Esophagus muscularis mucosa (tissue), 4 donors: Measurements from ENCODE around the gene GATB. TPM values are rescaled to one million over a fixed set of nuclear protein-coding genes. Genes with fewer than 3 reads are reported as not detected.

Experiments used
- DNase-seq: peaks from one replicate; pipeline ENCODE4 v3.0.0-alpha.2; 2017; ENCODE audit errors: extremely low spot score
- H3K27ac ChIP-seq, 4 donors: fragments of 200-600 bp; sonication (generic); replicated peaks in 1 of 4; 1 replicate in 3 of 4; 2 replicates in 1 of 4; pipeline ENCODE4 v1.5.1; 2016 to 2019; ENCODE audit warnings: mild to moderate bottlenecking in 1 of 4
- H3K27me3 ChIP-seq, 4 donors: fragments of 200-600 bp; sonication (generic); one replicate each; pipeline versions ENCODE4 v1.5.1 to v1.6.0; 2016 to 2019
- H3K36me3 ChIP-seq, 4 donors: fragments of 200-600 bp; sonication (generic); one replicate each; pipeline ENCODE4 v1.5.1; 2016 to 2019
- H3K4me1 ChIP-seq, 4 donors: fragments of 200-600 bp; sonication (generic); one replicate each; pipeline ENCODE4 v1.5.1; 2016 to 2019
- H3K4me3 ChIP-seq, 4 donors: fragments of 200-600 bp; sonication (generic); 1 replicate in 2 of 4; 2 replicates in 2 of 4; pipeline ENCODE4 v1.5.1; 2016 to 2019; ENCODE audit warnings: mild to moderate bottlenecking in 4 of 4, moderate library complexity in 1 of 4
- H3K9me3 ChIP-seq, 4 donors: fragments of 200-600 bp; sonication (generic); 1 replicate in 3 of 4; 2 replicates in 1 of 4; pipeline ENCODE4 v1.5.1; 2016 to 2019
- EP300 ChIP-seq: sonication (generic); formaldehyde crosslinking; IDR thresholded peaks from one replicate; pipeline ENCODE4 v1.6.1; 2017; ENCODE audit warnings: antibody characterized with exemption
- POLR2A ChIP-seq: fragments of 450-650 bp; IDR thresholded peaks from one replicate; pipeline ENCODE4 v1.6.1; 2017; ENCODE audit warnings: antibody characterized with exemption, moderate library complexity, mild to moderate bottlenecking, low read depth
- POLR2AphosphoS5 ChIP-seq, 2 donors: sonication (generic); formaldehyde crosslinking; IDR thresholded peaks; one replicate each; pipeline ENCODE4 v1.6.1; 2017; ENCODE audit warnings: antibody characterized with exemption in 2 of 2
- WGBS: methylation state at CpG from one replicate; pipeline ENCODE4 v1.1.5; 2018; 5-methylcytosine and 5-hydroxymethylcytosine counted together
- intact Hi-C: fragments of 100-400 bp; cut with DNase I; formaldehyde crosslinking; loops from one replicate; pipeline ENCODE4 v1.15.1; 2023
- total RNA-seq, 4 donors: library from RNA; depleted of rRNA; stranded (reverse); fragments of >200 nt; gene quantifications; one replicate each; pipeline versions ENCODE4 v1.1.0 to v1.2.1, GENCODE V29; 2016
- TF ChIP-seq, protein P1 (sequence below), 3 experiments: fragments of 200-600 bp in 2 of 3; fragments of 450-650 bp in 1 of 3; sonication (generic) in 2 of 3; IDR thresholded peaks; one replicate each; pipeline ENCODE4 v1.5.1; 2017 to 2019; ENCODE audit warnings: antibody characterized with exemption in 3 of 3, mild to moderate bottlenecking in 2 of 3, moderate library complexity in 1 of 3

GATB gene
- total RNA-seq, 4 donors from 2014 or later: 12.4 to 19.9 (median 16.4) TPM

DNA sequence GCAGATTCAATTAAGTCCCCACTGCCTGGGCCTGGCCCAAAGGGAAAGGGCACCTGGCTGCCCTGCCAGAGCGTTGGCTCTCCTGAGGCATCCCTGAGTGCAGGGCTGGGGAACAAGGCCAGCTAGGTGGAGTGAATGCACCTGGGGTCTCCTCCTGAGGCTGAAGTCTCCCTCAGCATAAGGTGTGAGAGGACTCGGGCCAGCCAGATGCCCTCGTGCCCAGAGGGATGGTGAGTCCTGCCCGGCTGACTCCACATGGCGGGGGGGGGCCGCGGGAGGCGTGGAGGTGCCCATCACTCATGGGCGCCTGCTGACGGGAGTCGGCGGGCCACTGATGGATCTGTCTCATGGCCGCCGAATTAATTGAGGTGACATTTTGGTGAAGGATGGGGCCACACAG is 87.8 kb downstream of the GATB start:
- H3K27ac ChIP-seq: no peak overlapping the region
- peaks cover 14 to 25% (median 18%) of the 10 kb centered on the region in 4 donors for H3K4me1 ChIP-seq

DNA sequence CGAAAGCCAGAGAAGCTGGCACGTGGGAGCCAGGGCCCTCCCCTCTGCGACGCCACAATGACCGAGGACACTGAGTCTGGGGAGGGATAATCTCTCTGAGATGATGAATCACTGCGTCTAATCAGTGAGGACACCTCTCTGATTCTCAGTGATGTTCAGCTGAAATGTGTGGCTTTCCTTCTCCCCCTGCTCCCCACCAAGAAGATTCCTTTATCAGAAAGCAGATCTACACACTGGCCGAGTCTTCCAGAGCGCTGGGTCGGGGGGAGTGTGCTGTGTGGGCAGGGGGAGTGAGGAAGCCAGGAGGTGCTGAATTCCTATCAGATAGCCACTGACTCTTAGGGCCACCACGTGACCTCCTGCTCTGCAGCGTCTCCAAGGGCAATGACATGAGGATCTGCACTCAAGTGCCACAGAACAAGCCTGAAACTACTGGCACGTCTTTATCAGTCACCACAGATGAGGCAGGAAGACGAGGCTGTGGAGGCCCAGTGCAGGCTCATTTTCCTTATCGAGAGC is 89.2 kb downstream of the GATB start:
- TF ChIP-seq POLR2AphosphoS5 (IDR thresholded peaks at IDR 0.05) (no peak), POLR2A (no peak), EP300 (no peak)
- TF ChIP-seq, protein P1, sequence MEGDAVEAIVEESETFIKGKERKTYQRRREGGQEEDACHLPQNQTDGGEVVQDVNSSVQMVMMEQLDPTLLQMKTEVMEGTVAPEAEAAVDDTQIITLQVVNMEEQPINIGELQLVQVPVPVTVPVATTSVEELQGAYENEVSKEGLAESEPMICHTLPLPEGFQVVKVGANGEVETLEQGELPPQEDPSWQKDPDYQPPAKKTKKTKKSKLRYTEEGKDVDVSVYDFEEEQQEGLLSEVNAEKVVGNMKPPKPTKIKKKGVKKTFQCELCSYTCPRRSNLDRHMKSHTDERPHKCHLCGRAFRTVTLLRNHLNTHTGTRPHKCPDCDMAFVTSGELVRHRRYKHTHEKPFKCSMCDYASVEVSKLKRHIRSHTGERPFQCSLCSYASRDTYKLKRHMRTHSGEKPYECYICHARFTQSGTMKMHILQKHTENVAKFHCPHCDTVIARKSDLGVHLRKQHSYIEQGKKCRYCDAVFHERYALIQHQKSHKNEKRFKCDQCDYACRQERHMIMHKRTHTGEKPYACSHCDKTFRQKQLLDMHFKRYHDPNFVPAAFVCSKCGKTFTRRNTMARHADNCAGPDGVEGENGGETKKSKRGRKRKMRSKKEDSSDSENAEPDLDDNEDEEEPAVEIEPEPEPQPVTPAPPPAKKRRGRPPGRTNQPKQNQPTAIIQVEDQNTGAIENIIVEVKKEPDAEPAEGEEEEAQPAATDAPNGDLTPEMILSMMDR (IDR thresholded peaks at IDR 0.05): no peak
- Histone ChIP-seq H3K4me1 (peaks cover 14 to 25% (median 18%) of the 10 kb centered on the region in 4 donors), H3K9me3 (no peaks in the 10 kb centered on the region), H3K27ac (no peak overlapping the region), H3K27me3 (no peaks in the 10 kb centered on the region), H3K4me3 (no peak overlapping the region), H3K36me3 (peaks cover 0 to 5% (median 0%) of the 10 kb centered on the region in 4 donors)
- no peak for DNase-seq
- 92% methylated on average over 12 of the region's 14 CpGs for whole genome bisulfite sequencing
- intact Hi-C loops: no loop called here

More for the DNA sequence above, 87.8 kb downstream of the GATB start:
- no peak for DNase-seq
- H3K9me3 ChIP-seq: no peaks in the 10 kb centered on the region
- 84% methylated on average over 11 of the region's 14 CpGs for WGBS
- no peak overlapping the region for H3K4me3 ChIP-seq
- H3K27me3 ChIP-seq: no peaks in the 10 kb centered on the region
- intact Hi-C loops: no loop called here
- TF ChIP-seq, protein P1 (IDR thresholded peaks at IDR 0.05): no peak
- TF ChIP-seq POLR2A (no peak), EP300 (no peak), POLR2AphosphoS5 (IDR thresholded peaks at IDR 0.05) (no peak)
- peaks cover 0 to 5% (median 0%) of the 10 kb centered on the region in 4 donors for H3K36me3 ChIP-seq

DNA sequence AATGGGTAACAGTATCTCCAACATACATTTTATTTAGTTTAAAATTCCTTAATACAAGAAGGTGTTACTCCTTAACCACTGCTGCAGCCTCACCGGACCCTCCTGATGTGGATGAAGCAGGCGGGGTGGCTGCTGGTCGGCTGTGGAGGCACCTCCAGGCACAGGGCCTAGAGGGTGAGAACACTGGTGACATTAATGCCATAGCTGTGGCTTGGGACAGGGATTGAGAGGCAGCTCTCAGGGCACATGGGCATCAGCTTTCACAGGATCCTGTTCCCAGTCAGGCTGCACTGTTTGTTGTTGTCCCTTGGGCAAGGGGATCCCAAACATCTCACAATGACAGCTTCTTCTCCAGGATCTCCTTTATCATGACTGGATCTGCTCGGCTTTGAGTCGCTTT is 90.0 kb downstream of the GATB start:
- DNase-seq: no peak
- intact Hi-C loops: no loop called here
- 91% methylated on average over 5 of the region's 5 CpGs for WGBS
- Histone ChIP-seq H3K36me3 (peaks cover 0 to 5% (median 0%) of the 10 kb centered on the region in 4 donors), H3K4me1 (peaks cover 14 to 24% (median 18%) of the 10 kb centered on the region in 4 donors), H3K27ac (no peak overlapping the region), H3K9me3 (no peaks in the 10 kb centered on the region), H3K4me3 (no peak overlapping the region), H3K27me3 (no peaks in the 10 kb centered on the region)
- TF ChIP-seq, protein P1 (IDR thresholded peaks at IDR 0.05): no peak
- TF ChIP-seq EP300 (no peak), POLR2AphosphoS5 (IDR thresholded peaks at IDR 0.05) (no peak), POLR2A (no peak)

DNA sequence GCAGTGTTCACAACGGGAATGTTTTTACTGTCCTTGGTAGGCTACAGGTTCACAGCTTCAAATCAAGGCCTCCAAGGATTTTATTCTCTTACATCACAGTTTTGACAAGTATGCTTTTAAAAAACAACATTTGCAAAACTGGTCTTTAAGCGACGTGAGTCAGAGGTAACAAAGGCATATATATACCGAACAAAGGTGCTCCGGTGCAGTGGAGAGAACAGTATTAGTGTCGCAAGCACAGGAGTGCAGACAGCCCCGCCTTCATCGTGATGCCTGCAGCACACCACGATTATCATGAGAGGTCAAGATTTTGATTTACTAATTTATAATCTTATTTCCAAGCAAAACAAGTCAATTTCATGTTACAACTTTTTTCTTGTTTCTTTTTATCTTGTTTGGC is 90.8 kb downstream of the GATB start:
- WGBS: 90% methylated on average over 9 of the region's 9 CpGs
- no peak for TF ChIP-seq POLR2A
- TF ChIP-seq, protein P1 (IDR thresholded peaks at IDR 0.05): no peak
- no peak for TF ChIP-seq POLR2AphosphoS5 (IDR thresholded peaks at IDR 0.05)
- TF ChIP-seq EP300: no peak
- H3K4me1 ChIP-seq: peaks cover 8 to 15% (median 13%) of the 10 kb centered on the region in 4 donors
- no peak overlapping the region for H3K27ac ChIP-seq
- no peaks in the 10 kb centered on the region for H3K9me3 ChIP-seq
- H3K36me3 ChIP-seq: peaks cover 0 to 5% (median 0%) of the 10 kb centered on the region in 4 donors
- no peak for DNase-seq
- intact Hi-C loops: no loop called here
- no peak overlapping the region for H3K4me3 ChIP-seq
- H3K27me3 ChIP-seq: no peaks in the 10 kb centered on the region
